GM18520 (cell line): ENCODE data around the gene NME7.
"Not testable (repeated sequence)": the region's sequence is repeated elsewhere in the genome, so short reads cannot be mapped to it uniquely, and the experiment has no call there.

Source experiments
- ATAC-seq: cut with Tn5 transposase; IDR thresholded peaks from one replicate; pipeline ENCODE4 v1.9.1; 2021; ENCODE audit not compliant: unreplicated experiment

NME7 gene

DNA sequence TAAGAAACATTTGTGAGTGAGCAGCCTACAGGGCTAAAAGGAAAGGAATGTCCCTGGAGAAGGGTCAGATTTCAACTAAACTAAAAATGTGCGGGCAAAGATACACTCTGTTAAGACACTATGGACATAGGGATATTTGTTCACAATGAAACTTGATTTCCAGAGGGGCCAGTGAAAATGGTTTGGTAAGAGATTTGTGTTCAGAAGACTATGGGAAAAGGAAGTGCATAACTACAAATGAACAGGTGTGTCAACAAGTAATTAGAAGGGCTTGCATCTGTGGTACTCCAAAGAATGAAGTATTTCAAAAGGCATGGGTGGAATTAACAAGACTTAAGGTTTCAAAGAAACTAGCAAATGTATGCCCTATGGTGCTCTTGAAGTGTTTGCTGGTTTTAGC is 60.4 kb downstream of the NME7 start:
- ATAC-seq: no peak

DNA sequence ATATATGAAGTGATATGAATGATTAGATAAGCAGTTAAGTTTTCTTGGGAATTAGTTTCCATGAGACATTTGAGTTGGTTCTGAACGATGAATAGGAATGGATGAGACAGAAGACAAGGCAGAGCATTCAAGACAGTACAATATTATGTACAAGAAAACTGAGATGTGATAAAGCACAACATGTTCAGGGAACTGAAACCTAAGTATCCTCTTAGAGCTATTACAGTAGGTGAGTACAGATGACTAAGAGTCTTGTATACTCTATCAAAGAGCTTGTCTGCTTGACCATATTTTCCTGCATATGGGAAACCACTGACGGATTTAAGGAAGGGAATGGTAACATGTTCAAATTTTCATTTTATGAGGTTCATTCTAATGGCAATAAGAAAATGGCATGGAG is 61.6 kb downstream of the NME7 start:
- ATAC-seq: no peak

DNA sequence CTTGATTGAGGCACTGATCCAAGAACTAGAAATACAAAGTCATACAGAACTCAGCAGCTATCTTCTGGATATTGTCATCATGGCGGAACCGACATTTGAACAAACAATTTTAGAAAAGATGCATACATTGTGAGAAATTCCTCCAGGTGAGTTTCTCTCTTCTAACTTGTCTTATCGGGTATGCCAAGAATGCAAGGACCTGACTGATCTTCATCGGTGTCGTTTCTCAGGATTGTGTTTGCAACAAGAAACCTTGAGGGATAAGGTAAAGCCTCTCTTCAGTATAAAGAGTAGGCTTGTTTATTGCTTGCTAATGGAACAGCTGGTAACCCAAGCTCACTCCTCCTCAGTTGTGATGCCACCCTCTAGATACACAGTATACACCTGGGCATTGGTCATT is 62.2 kb downstream of the NME7 start:
- ATAC-seq: no peak

DNA sequence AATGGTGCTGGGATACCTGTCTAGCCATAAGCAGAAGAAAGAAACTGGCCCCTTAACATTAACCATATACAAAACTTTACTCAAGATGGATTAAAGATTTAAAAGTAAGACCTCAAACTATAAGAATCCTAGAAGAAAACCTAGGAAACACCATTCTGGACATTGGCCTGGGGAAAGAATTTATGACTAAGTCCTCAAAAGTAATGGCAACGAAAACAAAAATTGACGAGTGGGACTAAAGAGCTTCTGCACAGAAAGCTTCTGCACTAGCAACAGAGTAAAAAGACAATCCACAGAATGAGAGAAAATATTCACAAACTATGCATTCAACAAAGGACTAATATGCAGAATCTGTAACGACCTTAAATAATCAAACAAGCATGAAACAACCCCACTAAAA is 66.7 kb downstream of the NME7 start:
- no peak for ATAC-seq

GRCh38 chr1:169298441-169298840 is 69.2 kb downstream of the NME7 start:
- no peak for ATAC-seq

DNA sequence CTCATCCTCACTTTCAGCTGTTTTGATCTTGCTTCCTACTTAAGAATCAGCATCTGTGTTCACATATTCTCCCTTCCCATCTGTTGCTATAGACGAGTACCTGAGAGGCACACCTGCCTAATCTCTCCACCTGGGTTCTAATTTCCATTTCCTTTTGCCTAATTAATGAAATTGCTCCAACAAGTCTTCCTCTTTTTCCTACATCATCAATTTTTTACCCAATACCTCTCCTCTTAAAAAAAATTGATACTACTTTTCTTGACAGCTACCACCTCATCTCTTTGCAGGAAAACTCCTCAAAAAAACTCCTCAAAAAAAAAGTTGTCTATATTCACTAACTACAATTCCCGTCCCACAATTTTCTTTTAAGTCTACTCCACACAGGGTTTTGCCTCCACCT is 71.8 kb downstream of the NME7 start:
- ATAC-seq: no peak

- no peak for ATAC-seq
Observed at GRCh38 chr1:169295425-169295824, 72.2 kb downstream of the NME7 start.

DNA sequence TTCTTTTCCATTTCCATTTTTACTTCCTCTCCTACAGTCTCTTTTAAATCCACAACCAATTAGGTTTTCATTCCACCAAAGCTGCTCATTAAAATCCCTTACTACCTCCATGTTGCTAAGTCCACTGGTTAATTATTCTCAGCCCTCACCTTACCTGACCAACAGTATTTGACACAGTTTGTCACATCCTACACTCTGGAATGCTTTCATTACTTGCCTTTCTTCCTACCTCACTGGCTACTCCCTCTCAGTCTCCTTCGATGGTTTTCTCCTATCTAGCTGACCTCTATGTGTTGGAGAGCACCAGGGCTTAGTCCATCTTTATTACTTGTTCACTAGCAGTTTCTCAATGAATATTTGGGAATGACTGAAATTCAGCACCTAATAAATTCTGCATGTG is 78.6 kb downstream of the NME7 start:
- no peak for ATAC-seq

GRCh38 chr1:169288011-169288414 is 79.6 kb downstream of the NME7 start:
- no peak for ATAC-seq

DNA sequence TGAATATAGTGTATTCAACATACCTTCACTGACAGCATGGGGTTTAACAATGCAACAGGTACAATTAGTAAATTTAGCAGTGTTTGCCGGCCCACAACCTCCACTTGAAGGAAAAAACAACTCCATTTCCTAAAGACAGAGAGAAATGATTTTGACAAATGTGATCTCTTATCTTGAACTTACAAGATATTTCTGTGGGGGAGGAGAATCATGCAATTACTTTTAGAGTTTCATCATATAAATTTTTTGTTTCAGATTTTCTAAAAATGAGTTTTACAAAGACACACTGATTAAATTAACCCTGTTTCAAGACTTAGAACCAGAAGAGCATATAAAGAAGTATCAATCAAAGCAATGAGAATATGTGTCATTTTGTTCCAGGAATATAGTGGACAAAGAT is 80.3 kb downstream of the NME7 start:
- ATAC-seq: no peak

- ATAC-seq: not testable (repeated sequence)
Observed at GRCh38 chr1:169281562-169281961, 86.0 kb downstream of the NME7 start.

GRCh38 chr1:169271098-169271497 is 96.5 kb downstream of the NME7 start:
- no peak for ATAC-seq

- no peak for ATAC-seq
Observed at GRCh38 chr1:169266133-169266532, 101.5 kb downstream of the NME7 start.

DNA sequence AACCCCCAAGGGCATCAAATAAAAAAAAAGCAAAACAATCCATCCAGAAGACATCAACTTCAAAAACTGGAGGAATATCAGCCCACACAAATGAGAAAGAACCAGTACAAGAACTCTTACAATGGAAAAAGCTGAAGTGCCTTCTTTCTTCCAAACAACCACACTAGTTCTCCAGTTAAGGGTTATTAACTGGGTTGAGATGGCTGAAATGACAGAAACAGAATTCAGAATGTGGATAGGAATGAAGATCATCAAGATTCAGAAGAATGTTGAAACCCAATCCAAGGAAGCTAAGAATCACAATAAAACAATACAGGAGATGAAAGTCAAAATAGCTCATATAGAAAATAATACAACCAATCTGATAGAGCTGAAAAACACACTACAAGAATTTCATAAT is 104.5 kb downstream of the NME7 start:
- no peak for ATAC-seq

DNA sequence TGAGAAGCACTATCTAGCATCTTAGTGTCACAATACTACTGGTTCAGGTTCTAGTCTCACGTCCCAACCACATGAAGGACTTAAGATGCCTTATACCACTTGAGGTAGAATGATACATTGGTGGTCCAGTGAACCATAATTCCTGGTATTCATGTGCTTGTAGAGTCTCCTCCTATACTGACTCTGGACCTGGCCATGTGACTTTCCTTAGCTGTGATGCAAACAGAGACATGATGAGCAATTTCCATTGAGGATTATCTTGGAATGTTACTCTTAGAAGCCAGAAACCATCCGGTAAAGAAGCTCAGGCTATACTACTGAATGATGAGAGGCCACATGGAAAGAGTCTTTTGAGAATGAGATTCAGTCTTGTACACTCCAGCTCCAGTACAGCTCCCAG is 105.7 kb downstream of the NME7 start:
- ATAC-seq: no peak

DNA sequence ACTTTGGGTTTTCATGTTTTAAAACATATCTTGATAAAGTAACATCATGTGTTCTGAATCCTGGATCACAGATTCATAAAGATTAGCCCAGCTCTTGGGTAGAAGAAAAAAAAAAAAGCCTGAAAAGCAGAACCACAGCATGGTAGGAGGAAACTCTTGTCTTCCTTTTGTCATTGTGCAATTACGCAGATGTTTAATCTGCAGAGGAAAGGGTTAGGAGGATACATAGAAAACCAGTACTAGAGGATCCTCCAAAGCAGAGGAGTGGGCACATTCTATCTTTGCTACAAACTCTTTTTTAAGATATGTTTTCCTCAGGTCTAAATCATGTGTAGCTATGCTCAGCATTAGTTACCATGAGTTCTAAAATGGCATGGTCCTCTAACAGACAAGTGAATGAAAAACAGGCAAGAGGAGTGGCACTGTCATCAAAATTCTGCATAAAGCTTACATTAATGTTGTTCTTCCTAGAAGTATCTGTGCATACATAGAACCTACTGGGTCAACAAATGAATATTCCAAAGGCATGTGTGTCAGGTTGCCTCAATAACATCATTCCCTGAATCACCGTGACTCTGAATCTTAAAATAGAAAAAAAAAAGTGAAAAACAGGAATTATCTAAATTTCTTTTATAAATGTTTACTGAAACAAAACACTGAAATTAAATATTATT is 107.0 kb downstream of the NME7 start:
- no peak for ATAC-seq

- no peak for ATAC-seq
Observed at GRCh38 chr1:169259816-169260215, 107.8 kb downstream of the NME7 start.

GRCh38 chr1:169250795-169251194 is 116.8 kb downstream of the NME7 start:
- ATAC-seq: no peak

- no peak for ATAC-seq
Observed at GRCh38 chr1:169250022-169250421, 117.6 kb downstream of the NME7 start.

- ATAC-seq: no peak
Observed at GRCh38 chr1:169249611-169250010, 118.0 kb downstream of the NME7 start.

DNA sequence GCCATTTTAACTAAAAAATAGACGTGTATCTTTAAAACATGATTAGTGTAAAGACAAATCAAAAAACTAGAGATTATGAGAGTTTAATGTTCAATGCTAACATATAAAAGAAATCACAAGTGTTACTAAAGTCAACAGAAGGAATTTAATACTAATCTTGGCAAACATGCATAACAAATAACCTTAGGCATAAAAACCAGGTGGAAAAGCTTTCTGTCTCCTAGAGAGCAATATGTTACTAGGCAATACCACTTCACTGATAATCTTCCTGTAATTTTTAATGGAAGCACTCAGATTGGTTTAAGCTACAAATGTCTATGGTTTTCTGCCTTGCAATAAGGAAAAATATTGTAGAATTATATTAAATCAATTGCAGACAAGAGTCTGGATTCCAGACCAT is 121.9 kb downstream of the NME7 start:
- ATAC-seq: no peak

GRCh38 chr1:169240449-169241232 is 127.0 kb downstream of the NME7 start:
- no peak for ATAC-seq

DNA sequence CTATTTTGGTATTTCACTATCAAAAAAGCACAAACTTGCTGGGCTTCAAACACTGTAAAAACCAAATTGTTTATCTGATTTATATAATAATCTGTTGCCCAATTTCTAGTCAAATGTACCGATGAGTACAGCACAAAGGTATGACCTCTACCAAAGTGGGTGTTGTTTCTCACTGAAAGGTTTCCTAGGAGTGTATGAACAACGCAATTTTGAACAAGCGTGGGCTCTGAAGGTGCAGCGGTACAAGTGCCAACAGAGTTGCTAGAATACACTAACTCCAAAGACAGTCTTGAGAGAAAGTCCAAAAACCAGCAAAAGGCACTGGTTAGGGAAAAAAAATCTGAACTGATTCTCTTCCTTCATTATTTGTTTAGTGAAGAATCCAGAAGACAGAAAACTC is 130.7 kb downstream of the NME7 start:
- ATAC-seq: no peak
